MG63 (cell line): Measurements from ENCODE around the gene PCDHA8. TPM values are rescaled to one million over a fixed set of nuclear protein-coding genes. Genes with fewer than 3 reads are reported as not detected.
"Not testable (repeated sequence)": the region's sequence is repeated elsewhere in the genome, so short reads cannot be mapped to it uniquely, and the experiment has no call there.

Source experiments
- DNase-seq: peaks from one replicate; pipeline ENCODE4 v3.0.0-alpha.2; 2020
- H3K27me3 ChIP-seq: fragments of 250-450 bp; sonication (Bioruptor Pico); 2 replicates; pipeline ENCODE4 v1.5.1; 2020; ENCODE audit warnings: mild to moderate bottlenecking, moderate library complexity
- H3K36me3 ChIP-seq: fragments of 250-450 bp; sonication (Bioruptor Pico); 2 replicates; pipeline ENCODE4 v1.5.1; 2020; ENCODE audit warnings: mild to moderate bottlenecking, moderate library complexity
- H3K4me3 ChIP-seq: fragments of 250-450 bp; sonication (Bioruptor Pico); 2 replicates; pipeline ENCODE4 v1.5.1; 2020; ENCODE audit warnings: mild to moderate bottlenecking, moderate library complexity
- H3K9me3 ChIP-seq: fragments of 250-450 bp; sonication (Bioruptor Pico); 2 replicates; pipeline ENCODE4 v1.5.1; 2020; ENCODE audit warnings: mild to moderate bottlenecking, moderate library complexity
- total RNA-seq: library from RNA; depleted of rRNA; stranded (reverse); fragments of >200 nt; shearing (Covaris generic); gene quantifications from 2 replicates; pipeline ENCODE4 v1.2.3, GENCODE V29; 2014; ENCODE audit warnings: low replicate concordance

Gene PCDHA8
- total RNA-seq, 1 experiment from 2014 or later, result not detected

GRCh38 chr5:140849831-140850634, 9.0 kb downstream of the PCDHA8 start:
- H3K9me3 ChIP-seq, H3K27me3 ChIP-seq, H3K4me3 ChIP-seq, DNase-seq, H3K36me3 ChIP-seq: not testable (repeated sequence)

GRCh38 chr5:140855772-140856674, 15.0 kb downstream of the PCDHA8 start, which contains the start of gene PCDHA10:
TSS of gene PCDHA10 (plus strand) at chr5:140855897. CDS start at chr5:140856049, 152 bp downstream.
- no peak for DNase-seq
- H3K9me3 ChIP-seq, result no peaks in the 10 kb centered on the region
- H3K27me3 ChIP-seq, result peaks cover 5% of the 10 kb centered on the region
- no peaks in the 10 kb centered on the region for H3K36me3 ChIP-seq
- H3K4me3 ChIP-seq, result no peak within 1 kb of the TSS

DNA sequence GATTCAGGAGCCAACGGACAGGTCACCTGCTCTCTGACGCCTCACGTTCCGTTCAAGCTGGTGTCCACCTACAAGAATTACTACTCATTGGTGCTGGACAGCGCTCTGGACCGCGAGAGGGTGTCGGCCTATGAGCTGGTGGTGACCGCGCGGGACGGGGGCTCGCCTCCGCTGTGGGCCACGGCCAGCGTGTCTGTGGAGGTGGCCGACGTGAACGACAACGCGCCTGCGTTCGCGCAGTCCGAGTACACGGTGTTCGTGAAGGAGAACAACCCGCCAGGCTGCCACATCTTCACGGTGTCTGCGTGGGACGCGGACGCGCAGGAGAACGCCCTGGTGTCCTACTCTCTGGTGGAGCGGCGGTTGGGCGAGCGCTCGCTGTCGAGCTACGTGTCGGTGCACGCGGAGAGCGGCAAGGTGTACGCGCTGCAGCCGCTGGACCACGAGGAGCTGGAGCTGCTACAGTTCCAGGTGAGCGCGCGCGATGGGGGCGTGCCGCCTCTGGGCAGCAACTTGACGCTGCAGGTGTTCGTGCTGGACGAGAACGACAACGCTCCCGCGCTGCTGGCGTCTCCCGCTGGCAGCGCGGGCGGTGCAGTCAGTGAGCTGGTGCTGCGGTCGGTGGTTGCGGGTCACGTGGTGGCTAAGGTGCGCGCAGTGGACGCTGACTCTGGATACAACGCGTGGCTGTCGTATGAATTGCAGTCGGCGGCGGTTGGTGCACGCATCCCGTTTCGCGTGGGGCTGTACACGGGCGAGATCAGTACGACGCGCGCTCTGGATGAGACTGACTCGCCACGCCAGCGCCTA, 16.4 kb downstream of the PCDHA8 start:
- Histone ChIP-seq H3K36me3 (no peaks in the 10 kb centered on the region), H3K9me3 (no peaks in the 10 kb centered on the region), H3K27me3 (peaks cover 5% of the 10 kb centered on the region; the same call in 1 of the 2 replicates), H3K4me3 (no peak overlapping the region)
- DNase-seq, result no peak

DNA sequence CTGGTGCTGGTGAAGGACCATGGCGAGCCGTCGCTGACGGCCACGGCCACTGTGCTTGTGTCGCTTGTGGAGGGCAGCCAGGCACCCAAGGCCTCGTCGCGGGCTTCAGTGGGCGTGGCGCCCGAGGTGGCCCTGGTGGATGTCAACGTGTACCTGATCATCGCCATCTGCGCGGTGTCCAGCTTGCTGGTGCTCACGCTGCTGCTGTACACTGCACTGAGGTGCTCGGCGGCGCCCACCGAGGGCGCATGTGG, 16.9 kb downstream of the PCDHA8 start:
- no peak for DNase-seq
- no peaks in the 10 kb centered on the region for H3K9me3 ChIP-seq
- no peak overlapping the region for H3K4me3 ChIP-seq
- peaks cover 5% of the 10 kb centered on the region; the same call in 1 of the 2 replicates for H3K27me3 ChIP-seq
- no peaks in the 10 kb centered on the region for H3K36me3 ChIP-seq

DNA sequence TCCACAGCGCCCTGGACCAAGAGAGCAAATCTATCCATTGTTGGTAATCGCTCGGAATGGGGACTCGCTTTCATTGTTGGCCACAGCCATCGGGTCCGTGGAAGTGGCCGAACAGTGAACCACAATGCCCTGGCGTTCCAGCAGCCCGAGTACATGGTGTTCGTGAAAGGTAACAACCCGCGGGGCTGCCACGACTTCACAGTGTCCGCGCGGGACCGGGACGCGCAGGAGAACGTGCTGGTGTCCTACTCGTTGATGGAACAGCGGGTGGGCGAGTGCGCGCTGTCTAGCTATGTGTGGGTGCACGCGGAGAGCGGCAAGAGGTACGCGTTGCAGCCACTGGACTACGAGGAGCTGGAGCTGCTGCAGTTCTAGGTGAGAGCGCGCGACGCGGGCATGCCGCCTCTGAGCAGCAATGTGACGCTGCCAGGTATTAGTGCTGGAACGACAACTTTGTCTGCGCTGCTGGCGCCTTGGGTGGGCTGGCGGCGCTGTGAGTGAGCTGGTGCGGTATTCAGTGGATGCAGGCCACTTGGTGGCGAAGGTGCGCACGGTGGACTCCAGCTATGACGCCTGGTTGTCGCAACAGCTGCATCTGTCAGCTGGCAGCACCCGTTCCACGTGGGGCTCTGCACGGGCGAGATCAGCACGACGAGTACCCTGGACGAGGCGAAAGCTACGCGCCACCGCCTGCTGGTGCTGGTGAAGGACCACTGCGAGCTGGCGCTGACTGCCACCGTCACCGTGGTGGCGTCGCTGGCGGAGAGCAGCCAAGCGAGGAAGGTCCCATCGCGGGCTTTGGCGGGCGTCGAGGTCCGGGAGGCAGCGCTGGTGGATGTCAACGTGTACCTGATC, 21.7 kb downstream of the PCDHA8 start:
- Histone ChIP-seq H3K9me3 (no peaks in the 10 kb centered on the region), H3K4me3 (no peak overlapping the region), H3K27me3 (peaks cover 6% of the 10 kb centered on the region), H3K36me3 (no peaks in the 10 kb centered on the region)
- DNase-seq, result no peak

DNA sequence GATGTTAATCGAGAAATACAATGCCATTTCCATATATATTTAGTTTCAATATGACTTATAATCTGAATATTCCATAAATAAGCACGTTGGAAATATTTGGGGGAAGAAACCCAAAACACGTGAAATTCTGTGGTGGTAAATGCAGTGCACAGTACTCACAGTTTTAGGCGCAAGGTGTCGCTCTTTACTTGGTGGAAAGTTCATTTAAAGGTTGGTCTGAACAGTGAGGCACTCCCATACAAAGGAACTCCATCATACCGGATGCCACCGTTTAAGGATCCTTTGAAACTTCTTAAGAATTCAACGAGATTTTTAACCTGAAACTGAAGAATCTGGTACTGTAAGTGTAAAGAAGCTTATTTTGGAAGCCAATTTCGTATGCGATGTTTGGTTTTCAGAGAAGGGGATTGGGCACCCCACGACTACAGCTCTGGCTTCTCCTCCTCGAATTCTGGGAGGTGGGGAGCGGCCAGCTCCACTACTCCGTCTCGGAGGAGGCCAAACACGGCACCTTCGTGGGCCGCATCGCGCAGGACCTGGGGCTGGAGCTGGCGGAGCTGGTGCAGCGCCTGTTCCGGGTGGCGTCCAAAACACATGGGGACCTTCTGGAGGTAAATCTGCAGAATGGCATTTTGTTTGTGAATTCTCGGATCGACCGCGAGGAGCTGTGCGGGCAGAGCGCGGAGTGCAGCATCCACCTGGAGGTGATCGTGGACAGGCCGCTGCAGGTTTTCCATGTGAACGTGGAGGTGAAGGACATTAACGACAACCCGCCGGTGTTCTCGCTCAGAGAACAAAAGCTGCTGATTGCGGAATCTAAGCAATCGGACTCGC, 28.0 kb downstream of the PCDHA8 start, which contains the start of gene PCDHA11:
Gene PCDHA11 (plus strand): TSS at position 237 of the 834 bp plus-strand sequence. CDS start 147 bp downstream, at position 384.
- H3K9me3 ChIP-seq, result no peaks in the 10 kb centered on the region
- no peak within 1 kb of the TSS for H3K4me3 ChIP-seq
- H3K27me3 ChIP-seq, result peaks cover 6% of the 10 kb centered on the region
- no peak for DNase-seq
- H3K36me3 ChIP-seq, result no peaks in the 10 kb centered on the region

GRCh38 chr5:140869555-140869886, 28.5 kb downstream of the PCDHA8 start:
- Histone ChIP-seq H3K9me3 (no peaks in the 10 kb centered on the region), H3K4me3 (no peak overlapping the region), H3K27me3 (peaks cover 5% of the 10 kb centered on the region)

DNA sequence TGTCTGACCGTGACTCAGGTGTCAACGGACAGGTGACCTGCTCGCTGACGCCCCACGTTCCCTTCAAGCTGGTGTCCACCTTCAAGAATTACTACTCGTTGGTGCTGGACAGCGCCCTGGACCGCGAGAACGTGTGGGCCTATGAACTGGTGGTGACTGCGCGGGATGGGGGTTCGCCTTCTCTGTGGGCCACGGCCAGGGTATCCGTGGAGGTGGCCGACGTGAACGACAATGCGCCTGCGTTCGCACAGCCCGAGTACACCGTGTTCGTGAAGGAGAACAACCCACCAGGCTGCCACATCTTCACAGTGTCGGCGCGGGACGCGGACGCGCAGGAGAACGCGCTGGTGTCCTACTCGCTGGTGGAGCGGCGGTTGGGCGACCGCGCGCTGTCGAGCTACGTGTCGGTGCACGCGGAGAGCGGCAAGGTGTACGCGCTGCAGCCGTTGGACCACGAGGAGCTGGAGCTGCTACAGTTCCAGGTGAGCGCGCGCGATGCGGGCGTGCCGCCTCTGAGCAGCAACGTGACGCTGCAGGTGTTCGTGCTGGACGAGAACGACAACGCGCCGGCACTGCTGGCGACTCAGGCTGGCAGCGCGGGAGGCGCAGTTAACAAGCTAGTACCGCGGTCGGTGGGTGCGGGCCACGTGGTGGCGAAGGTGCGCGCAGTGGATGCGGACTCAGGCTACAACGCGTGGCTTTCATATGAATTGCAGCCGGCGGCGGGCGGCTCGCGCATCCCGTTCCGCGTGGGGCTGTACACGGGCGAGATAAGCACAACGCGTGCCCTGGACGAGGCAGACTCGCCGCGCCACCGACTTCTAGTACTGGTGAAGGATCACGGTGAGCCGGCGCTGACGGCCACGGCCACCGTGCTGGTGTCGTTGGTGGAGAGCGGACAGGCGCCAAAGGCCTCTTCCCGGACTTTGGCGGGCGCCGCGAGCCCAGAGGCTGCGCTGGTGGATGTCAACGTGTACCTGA, 29.5 kb downstream of the PCDHA8 start:
- Histone ChIP-seq H3K36me3 (no peaks in the 10 kb centered on the region), H3K27me3 (peaks cover 4% of the 10 kb centered on the region), H3K4me3 (no peak overlapping the region), H3K9me3 (no peaks in the 10 kb centered on the region)
- DNase-seq, result no peak

More at GRCh38 chr5:140869555-140869886, 28.5 kb downstream of the PCDHA8 start:
- H3K36me3 ChIP-seq, result no peaks in the 10 kb centered on the region
- no peak for DNase-seq

DNA sequence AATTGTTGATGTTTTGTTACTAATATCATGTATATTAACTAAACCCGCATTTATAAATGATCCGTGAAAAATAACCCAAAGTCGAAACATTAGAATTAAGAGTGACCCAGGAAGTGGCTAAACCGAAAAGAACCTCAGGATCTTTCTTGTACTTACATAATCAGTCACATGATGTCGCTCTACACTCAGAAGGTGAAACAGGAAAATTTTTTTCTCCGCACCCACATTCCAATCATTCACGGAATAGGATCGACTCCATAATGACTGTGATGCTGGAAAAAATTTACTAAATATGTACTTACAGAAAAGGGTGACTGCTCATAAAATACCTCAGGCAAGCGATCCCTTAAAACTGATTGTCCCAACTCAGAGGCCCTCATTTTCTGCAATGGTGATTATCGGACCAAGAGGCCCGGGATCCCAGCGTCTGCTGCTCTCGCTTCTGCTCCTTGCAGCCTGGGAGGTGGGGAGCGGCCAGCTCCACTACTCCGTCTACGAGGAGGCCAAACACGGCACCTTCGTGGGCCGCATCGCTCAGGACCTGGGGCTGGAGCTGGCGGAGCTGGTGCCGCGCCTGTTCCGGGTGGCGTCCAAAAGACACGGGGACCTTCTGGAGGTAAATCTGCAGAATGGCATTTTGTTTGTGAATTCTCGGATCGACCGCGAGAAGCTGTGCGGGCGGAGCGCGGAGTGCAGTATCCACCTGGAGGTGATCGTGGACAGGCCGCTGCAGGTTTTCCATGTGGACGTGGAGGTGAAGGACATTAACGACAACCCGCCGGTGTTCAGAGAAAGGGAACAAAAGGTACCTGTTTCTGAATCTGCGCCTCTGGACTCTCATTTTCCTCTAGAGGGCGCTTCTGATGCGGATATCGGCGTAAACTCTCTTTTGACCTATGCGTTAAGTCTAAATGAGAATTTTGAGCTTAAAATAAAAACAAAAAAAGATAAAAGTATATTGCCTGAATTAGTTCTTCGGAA, 34.4 kb downstream of the PCDHA8 start, which contains the start of gene PCDHA12:
Gene PCDHA12 (plus strand): TSS at position 224 of the 981 bp plus-strand sequence. CDS start 165 bp downstream, at position 389.
- Histone ChIP-seq H3K36me3 (no peaks in the 10 kb centered on the region), H3K4me3 (no peak within 1 kb of the TSS), H3K27me3 (no peaks in the 10 kb centered on the region; the same call in 1 of the 2 replicates), H3K9me3 (no peaks in the 10 kb centered on the region)
- DNase-seq, result no peak

DNA sequence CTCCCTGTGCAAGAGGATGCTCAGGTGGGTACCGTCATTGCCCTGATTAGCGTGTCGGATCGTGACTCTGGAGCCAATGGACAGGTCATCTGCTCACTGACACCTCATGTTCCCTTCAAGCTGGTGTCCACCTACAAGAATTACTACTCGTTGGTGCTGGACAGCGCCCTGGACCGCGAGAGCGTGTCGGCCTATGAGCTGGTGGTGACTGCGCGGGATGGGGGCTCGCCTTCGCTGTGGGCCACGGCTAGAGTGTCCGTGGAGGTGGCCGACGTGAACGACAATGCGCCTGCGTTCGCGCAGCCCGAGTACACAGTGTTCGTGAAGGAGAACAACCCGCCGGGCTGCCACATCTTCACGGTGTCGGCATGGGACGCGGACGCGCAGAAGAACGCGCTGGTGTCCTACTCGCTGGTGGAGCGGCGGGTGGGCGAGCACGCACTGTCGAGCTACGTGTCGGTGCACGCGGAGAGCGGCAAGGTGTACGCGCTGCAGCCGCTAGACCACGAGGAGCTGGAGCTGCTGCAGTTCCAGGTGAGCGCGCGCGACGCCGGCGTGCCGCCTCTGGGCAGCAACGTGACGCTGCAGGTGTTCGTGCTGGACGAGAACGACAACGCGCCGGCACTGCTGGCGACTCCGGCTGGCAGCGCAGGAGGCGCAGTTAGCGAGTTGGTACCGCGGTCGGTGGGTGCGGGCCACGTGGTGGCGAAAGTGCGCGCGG, 35.7 kb downstream of the PCDHA8 start:
- H3K4me3 ChIP-seq, H3K27me3 ChIP-seq, DNase-seq, H3K9me3 ChIP-seq, H3K36me3 ChIP-seq: not testable (repeated sequence)

GRCh38 chr5:140877262-140877581, 36.2 kb downstream of the PCDHA8 start:
- DNase-seq, result no peak
- H3K4me3 ChIP-seq, result no peak overlapping the region
- H3K9me3 ChIP-seq, result no peaks in the 10 kb centered on the region
- H3K27me3 ChIP-seq, result no peaks in the 10 kb centered on the region; the same call in 1 of the 2 replicates
- no peaks in the 10 kb centered on the region for H3K36me3 ChIP-seq

GRCh38 chr5:140881889-140882590, 41.1 kb downstream of the PCDHA8 start, which contains the start of gene PCDHA13:
TSS of gene PCDHA13 (plus strand) at chr5:140882124. CDS start at chr5:140882269, 145 bp downstream.
- no peaks in the 10 kb centered on the region for H3K36me3 ChIP-seq
- H3K4me3 ChIP-seq, result no peak within 1 kb of the TSS
- H3K27me3 ChIP-seq, result no peaks in the 10 kb centered on the region
- H3K9me3 ChIP-seq, result no peaks in the 10 kb centered on the region
- DNase-seq, result no peak
